OCI-LY3 (cell line): ENCODE data around the gene MRPS2.

ENCODE experiments used
- H2AFZ ChIP-seq: fragments of 200-600, 300-600 bp; shearing (Covaris generic); 2 replicates; pipeline ENCODE4 v1.6.0; 2014; ENCODE audit warnings: antibody characterized with exemption, low read depth, low read length
- H3K27ac ChIP-seq: fragments of 200-600, 300-600 bp; sonication (generic); 2 replicates; pipeline ENCODE4 v1.5.1; 2014; ENCODE audit warnings: mild to moderate bottlenecking, low read length, moderate library complexity, mixed read lengths
- H3K27me3 ChIP-seq: fragments of 200-600, 300-600 bp; sonication (generic); 2 replicates; pipeline ENCODE4 v1.6.1; 2014; ENCODE audit warnings: low read depth, low read length, mixed read lengths
- H3K36me3 ChIP-seq: fragments of 200-600, 300-600 bp; sonication (generic); replicated peaks from 2 replicates; pipeline ENCODE3; 2014; ENCODE audit warnings: low read depth, low read length, mixed read lengths
- H3K4me1 ChIP-seq: fragments of 300-600, 200-600 bp; sonication (generic); 2 replicates; pipeline ENCODE4 v1.6.1; 2014; ENCODE audit warnings: low read length, mixed read lengths
- H3K4me2 ChIP-seq: fragments of 200-600, 300-600 bp; sonication (generic); 2 replicates; pipeline ENCODE4 v1.6.1; 2014; ENCODE audit warnings: low read length, mixed read lengths
- H3K4me3 ChIP-seq: fragments of 300-600, 200-600 bp; sonication (generic); 2 replicates; pipeline ENCODE4 v1.5.1; 2014; ENCODE audit warnings: antibody characterized with exemption, mild to moderate bottlenecking, low read length, moderate library complexity
- H3K79me2 ChIP-seq: fragments of 300-600, 200-600 bp; shearing (Covaris generic); 2 replicates; pipeline ENCODE4 v1.6.1; 2014; ENCODE audit warnings: mild to moderate bottlenecking, low read length, mixed read lengths
- H3K9ac ChIP-seq: fragments of 300-600, 200-600 bp; shearing (Covaris generic); 2 replicates; pipeline ENCODE4 v1.6.0; 2014; ENCODE audit warnings: mild to moderate bottlenecking, low read length, moderate library complexity
- H3K9me3 ChIP-seq: fragments of 200-600, 300-600 bp; shearing (Covaris generic); 2 replicates; pipeline ENCODE4 v1.6.1; 2014; ENCODE audit warnings: low read length, mixed read lengths; ENCODE audit not compliant: insufficient read depth
- H4K20me1 ChIP-seq: fragments of 200-600, 300-600 bp; sonication (generic); 2 replicates; pipeline ENCODE4 v1.6.1; 2016; ENCODE audit warnings: low read length, mixed read lengths; ENCODE audit not compliant: insufficient read depth
- EZH2phosphoT487 ChIP-seq: fragments of 200-600 bp; shearing (Covaris generic); IDR thresholded peaks from 2 replicates; pipeline ENCODE4 v1.6.1; 2018; ENCODE audit warnings: antibody characterized with exemption, mixed run types, low read depth
- TF ChIP-seq, protein P1 (sequence below): fragments of 200-600, 300-600 bp; sonication (generic); IDR thresholded peaks from 2 replicates; pipeline ENCODE4 v1.5.1; 2014; ENCODE audit warnings: antibody characterized with exemption, low read length, low read depth

Gene MRPS2

DNA sequence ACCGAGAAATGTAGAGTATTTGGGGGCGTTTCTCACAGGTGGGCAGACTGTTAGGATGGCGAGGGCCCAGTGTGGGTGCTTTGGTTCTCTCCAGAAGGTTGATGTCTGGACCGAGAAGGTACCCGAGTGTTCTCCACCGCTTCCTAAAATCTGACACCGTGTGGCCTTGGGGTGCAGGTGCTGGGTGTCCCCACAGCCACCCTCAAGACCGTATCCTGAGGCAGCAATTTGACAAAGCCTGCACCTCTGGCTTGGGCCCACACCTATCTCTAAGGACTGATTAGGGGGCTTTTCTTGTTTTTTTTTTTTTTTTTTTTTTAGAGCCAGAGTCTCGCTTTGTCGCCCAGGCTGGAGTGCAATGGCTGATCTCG lies 19.6 kb upstream of the MRPS2 start:
- Histone ChIP-seq H3K9ac (peak overlapping the region; percentile 69), H3K27me3 (peaks cover 6% of the 10 kb centered on the region; the same call in 1 of the 2 replicates), H2AFZ (0 out of 2 replicates have a peak overlapping the region, but pooled peaks have one; percentile 34), H3K36me3 (no peaks in the 10 kb centered on the region), H3K4me3 (peak overlapping the region; percentile 96), H3K79me2 (no peaks in the 10 kb centered on the region), H3K9me3 (no peaks in the 10 kb centered on the region), H3K4me1 (peaks cover 7% of the 10 kb centered on the region; the same call in 1 of the 2 replicates), H3K27ac (no peak overlapping the region), H4K20me1 (no peaks in the 10 kb centered on the region), H3K4me2 (peak overlapping the region; percentile 97)
- TF ChIP-seq EZH2phosphoT487 = no peak
- TF ChIP-seq, protein P1, sequence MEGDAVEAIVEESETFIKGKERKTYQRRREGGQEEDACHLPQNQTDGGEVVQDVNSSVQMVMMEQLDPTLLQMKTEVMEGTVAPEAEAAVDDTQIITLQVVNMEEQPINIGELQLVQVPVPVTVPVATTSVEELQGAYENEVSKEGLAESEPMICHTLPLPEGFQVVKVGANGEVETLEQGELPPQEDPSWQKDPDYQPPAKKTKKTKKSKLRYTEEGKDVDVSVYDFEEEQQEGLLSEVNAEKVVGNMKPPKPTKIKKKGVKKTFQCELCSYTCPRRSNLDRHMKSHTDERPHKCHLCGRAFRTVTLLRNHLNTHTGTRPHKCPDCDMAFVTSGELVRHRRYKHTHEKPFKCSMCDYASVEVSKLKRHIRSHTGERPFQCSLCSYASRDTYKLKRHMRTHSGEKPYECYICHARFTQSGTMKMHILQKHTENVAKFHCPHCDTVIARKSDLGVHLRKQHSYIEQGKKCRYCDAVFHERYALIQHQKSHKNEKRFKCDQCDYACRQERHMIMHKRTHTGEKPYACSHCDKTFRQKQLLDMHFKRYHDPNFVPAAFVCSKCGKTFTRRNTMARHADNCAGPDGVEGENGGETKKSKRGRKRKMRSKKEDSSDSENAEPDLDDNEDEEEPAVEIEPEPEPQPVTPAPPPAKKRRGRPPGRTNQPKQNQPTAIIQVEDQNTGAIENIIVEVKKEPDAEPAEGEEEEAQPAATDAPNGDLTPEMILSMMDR = no peak

DNA sequence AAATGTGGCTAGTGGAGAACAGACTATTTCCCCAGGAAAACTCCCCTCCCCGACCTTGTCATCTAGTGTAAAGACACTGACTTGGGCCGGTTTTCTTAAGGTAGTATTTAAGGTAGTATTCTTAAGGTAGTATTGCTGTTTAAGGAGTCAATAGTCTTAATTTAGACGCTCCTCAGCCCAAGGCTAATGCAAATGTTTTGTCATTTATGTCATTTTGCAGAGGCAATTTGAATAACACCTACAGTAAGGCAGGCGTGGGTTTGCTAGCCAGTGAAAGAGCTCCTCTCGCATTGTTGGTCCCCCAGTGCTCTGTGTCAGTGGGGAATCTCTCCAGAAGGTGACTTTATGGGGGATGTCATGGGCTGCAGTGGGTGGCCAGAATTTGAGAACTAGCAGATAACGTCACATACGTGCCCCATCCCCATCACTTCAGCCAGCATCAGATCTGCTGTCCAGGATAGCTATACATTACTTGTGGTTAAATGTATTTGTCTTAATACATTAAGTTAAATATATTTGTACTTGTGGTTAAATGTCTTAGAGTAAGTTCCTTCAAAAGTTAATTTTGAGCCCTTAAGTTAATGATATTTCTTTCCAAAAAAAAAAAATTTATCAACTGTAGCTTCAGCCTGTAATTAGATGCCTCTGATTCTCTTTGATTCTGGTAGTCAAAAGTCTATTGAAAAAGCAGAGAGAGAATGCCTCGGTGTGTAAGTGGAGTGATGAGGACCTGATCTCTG lies 18.3 kb upstream of the MRPS2 start:
- no peak overlapping the region for H2AFZ ChIP-seq
- H3K4me1 ChIP-seq = peaks cover 7% of the 10 kb centered on the region; the same call in 1 of the 2 replicates
- H3K27ac ChIP-seq = no peak overlapping the region
- H3K9ac ChIP-seq = no peak overlapping the region
- H3K4me2 ChIP-seq = no peak overlapping the region
- no peak for TF ChIP-seq EZH2phosphoT487
- TF ChIP-seq, protein P1 = no peak
- no peaks in the 10 kb centered on the region for H3K36me3 ChIP-seq
- H3K4me3 ChIP-seq = no peak overlapping the region
- H3K9me3 ChIP-seq = no peaks in the 10 kb centered on the region
- H3K27me3 ChIP-seq = peaks cover 6% of the 10 kb centered on the region; the same call in 1 of the 2 replicates
- H4K20me1 ChIP-seq = no peaks in the 10 kb centered on the region
- no peaks in the 10 kb centered on the region for H3K79me2 ChIP-seq

DNA sequence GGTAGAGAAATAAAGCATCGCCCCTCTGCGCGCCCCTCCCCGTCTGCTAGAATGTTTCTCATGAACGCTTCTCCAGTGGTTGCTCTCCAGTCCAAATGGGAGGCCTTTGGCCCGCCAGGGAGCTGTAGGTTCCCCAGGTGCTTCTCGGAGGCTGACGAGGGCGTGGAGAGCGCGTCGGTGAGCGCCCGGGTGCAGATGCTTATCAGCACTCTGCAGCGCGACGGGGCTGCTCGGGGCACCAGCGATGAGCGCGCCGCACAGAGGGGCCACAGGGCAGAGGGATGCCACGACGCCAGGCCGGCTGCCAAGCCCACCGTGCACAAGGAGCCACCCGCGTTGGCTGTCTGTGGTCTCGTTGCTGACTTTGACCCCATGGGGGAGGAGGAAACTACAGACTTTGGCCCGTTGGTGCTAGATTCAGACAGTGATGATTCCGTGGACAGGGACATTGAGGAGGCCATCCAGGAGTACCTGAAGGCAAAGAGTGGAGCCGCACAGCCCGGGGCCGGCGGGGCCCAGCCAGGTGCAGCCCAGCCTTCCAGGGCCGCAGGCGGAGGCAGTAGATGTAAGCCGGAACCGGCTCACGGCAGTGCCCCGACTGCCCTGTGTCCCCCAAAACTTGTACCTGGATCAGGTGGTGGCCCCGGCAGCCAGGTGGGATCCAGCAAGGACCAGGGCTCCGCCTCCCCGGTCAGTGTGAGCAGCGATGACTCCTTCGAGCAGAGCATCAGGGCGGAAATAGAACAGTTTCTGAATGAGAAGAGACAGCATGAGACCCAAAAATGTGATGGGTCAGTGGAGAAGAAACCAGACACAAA lies 15.8 kb upstream of the MRPS2 start:
- Histone ChIP-seq H3K79me2 (no peaks in the 10 kb centered on the region), H3K27ac (no peak overlapping the region), H3K4me2 (no peak overlapping the region), H3K4me1 (0 out of 2 replicates have a peak, but pooled peaks cover 3% of the 10 kb centered on the region), H3K4me3 (no peak overlapping the region), H2AFZ (no peak overlapping the region), H4K20me1 (no peaks in the 10 kb centered on the region), H3K9ac (no peak overlapping the region), H3K27me3 (no peaks in the 10 kb centered on the region), H3K36me3 (no peaks in the 10 kb centered on the region), H3K9me3 (no peaks in the 10 kb centered on the region)
- TF ChIP-seq EZH2phosphoT487 = no peak
- TF ChIP-seq, protein P1 = no peak

DNA sequence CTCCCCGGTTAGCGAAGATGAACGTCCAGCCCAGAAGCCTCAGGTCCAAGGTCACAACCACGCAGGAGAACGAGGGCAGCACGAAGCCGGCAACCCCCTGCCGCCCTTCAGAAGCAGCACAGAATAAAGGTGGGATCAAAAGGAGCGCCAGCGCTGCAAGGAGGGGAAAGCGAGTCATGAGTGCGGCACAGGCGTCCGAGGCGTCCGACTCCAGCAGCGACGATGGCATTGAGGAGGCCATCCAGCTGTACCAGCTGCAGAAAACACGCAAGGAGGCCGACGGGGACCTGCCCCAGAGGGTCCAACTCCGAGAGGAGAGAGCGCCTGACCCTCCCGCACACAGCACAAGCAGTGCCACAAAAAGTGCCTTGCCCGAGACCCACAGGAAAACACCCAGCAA lies 15.1 kb upstream of the MRPS2 start:
- Histone ChIP-seq H3K4me3 (no peak overlapping the region), H3K36me3 (no peaks in the 10 kb centered on the region), H3K4me2 (no peak overlapping the region), H3K4me1 (0 out of 2 replicates have a peak, but pooled peaks cover 3% of the 10 kb centered on the region), H3K9ac (no peak overlapping the region), H3K79me2 (no peaks in the 10 kb centered on the region), H3K27ac (no peak overlapping the region), H4K20me1 (no peaks in the 10 kb centered on the region), H3K9me3 (no peaks in the 10 kb centered on the region), H2AFZ (no peak overlapping the region), H3K27me3 (no peaks in the 10 kb centered on the region)
- TF ChIP-seq, protein P1 = no peak
